Left ventricle myocardium inferior (tissue), 1 donor: Measurements from ENCODE around the gene PLAU. TPM values are rescaled to one million over a fixed set of nuclear protein-coding genes. Genes with fewer than 3 reads are reported as not detected.

Experiments used
- DNase-seq: peaks from one replicate; pipeline ENCODE4 v3.0.0-alpha.2; 2020
- H3K27ac ChIP-seq: fragments of 200-600 bp; replicated peaks from 2 replicates; pipeline ENCODE4 v1.8.0; 2021
- H3K27me3 ChIP-seq: fragments of 200-600 bp; 2 replicates; pipeline ENCODE4 v1.8.0; 2021; ENCODE audit warnings: low read depth
- H3K36me3 ChIP-seq: fragments of 200-600 bp; 2 replicates; pipeline ENCODE4 v1.8.0; 2021
- H3K4me1 ChIP-seq: fragments of 200-600 bp; 2 replicates; pipeline ENCODE4 v1.8.0; 2021
- H3K4me3 ChIP-seq: fragments of 200-600 bp; 2 replicates; pipeline ENCODE4 v1.8.0; 2021; ENCODE audit warnings: mild to moderate bottlenecking, moderate library complexity
- H3K9me3 ChIP-seq: fragments of 200-600 bp; replicated peaks from 2 replicates; pipeline ENCODE4 v1.8.0; 2021
- intact Hi-C: fragments of 100-400 bp; cut with micrococcal nuclease; formaldehyde crosslinking; loops from one replicate; pipeline ENCODE4 v1.11.0; 2022
- total RNA-seq: library from RNA; stranded (reverse); fragmentation: NEBNext Ultra II Directional; extraction: Animal tissue kit (Norgen Biotek cat#: 25700); gene quantifications from one replicate; pipeline ENCODE4 v1.2.1, GENCODE V29; 2021
- TF ChIP-seq, protein P1 (sequence below): fragments of 200-600 bp; IDR thresholded peaks from 2 replicates; pipeline ENCODE4 v1.8.0; 2021; ENCODE audit warnings: antibody characterized with exemption, mild to moderate bottlenecking, borderline replicate concordance
- donor health status: DM: no; HTN: yes; CAD: no; lungs with severe emphysema.

PLAU gene
- total RNA-seq, 1 donor from 2014 or later, result 4.9 TPM

DNA sequence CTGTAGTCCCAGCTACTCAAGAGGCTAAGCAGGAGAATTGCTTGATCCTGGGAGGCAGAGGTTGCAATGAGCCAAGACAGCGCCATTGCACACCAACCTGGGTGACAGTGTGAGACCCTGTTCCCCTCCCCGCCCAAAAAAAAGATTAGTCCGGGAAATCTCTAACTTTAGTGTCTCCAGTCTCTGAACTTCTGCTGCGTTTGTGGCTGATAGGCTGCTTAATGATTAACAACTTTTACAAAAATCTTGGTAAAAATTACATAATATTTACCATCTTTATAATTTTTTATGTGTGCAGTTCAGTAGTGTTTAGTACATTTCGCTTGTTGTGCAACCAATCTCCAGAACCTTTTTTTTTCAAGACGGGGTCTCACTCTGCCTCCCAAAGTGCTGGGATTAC lies 9.7 kb upstream of the PLAU start:
- Histone ChIP-seq H3K9me3 (no peaks in the 10 kb centered on the region), H3K4me3 (no peak overlapping the region), H3K36me3 (no peaks in the 10 kb centered on the region), H3K27me3 (no peaks in the 10 kb centered on the region), H3K4me1 (peaks cover 5% of the 10 kb centered on the region), H3K27ac (no peak overlapping the region)
- TF ChIP-seq, protein P1, sequence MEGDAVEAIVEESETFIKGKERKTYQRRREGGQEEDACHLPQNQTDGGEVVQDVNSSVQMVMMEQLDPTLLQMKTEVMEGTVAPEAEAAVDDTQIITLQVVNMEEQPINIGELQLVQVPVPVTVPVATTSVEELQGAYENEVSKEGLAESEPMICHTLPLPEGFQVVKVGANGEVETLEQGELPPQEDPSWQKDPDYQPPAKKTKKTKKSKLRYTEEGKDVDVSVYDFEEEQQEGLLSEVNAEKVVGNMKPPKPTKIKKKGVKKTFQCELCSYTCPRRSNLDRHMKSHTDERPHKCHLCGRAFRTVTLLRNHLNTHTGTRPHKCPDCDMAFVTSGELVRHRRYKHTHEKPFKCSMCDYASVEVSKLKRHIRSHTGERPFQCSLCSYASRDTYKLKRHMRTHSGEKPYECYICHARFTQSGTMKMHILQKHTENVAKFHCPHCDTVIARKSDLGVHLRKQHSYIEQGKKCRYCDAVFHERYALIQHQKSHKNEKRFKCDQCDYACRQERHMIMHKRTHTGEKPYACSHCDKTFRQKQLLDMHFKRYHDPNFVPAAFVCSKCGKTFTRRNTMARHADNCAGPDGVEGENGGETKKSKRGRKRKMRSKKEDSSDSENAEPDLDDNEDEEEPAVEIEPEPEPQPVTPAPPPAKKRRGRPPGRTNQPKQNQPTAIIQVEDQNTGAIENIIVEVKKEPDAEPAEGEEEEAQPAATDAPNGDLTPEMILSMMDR, result no peak
- intact Hi-C loops, result no loop called here
- no peak for DNase-seq

DNA sequence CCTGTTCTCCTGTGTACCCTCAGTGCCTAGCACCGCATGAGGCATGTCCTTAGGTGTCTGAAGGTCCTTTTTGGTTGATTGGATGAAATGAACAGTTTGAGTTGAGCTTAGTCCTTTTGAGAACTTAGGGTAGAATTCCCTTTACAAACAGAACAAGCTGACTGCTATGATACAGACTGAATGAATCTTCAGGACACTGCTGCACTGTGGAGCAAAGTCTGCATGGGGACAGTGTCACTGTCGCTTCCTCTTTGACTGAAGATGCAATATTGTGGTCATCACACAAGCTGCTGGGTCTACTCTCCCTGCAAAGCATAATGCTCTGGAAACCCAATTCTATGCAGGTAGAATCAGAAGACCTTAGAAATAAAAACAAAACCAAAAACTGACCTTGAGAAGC lies 8.6 kb upstream of the PLAU start:
- peaks cover 16% of the 10 kb centered on the region for H3K4me1 ChIP-seq
- H3K27me3 ChIP-seq, result no peaks in the 10 kb centered on the region
- no peak for DNase-seq
- intact Hi-C loops, result no loop called here
- no peak overlapping the region for H3K27ac ChIP-seq
- H3K9me3 ChIP-seq, result no peaks in the 10 kb centered on the region
- H3K4me3 ChIP-seq, result no peak overlapping the region
- TF ChIP-seq, protein P1, result no peak
- no peaks in the 10 kb centered on the region for H3K36me3 ChIP-seq

DNA sequence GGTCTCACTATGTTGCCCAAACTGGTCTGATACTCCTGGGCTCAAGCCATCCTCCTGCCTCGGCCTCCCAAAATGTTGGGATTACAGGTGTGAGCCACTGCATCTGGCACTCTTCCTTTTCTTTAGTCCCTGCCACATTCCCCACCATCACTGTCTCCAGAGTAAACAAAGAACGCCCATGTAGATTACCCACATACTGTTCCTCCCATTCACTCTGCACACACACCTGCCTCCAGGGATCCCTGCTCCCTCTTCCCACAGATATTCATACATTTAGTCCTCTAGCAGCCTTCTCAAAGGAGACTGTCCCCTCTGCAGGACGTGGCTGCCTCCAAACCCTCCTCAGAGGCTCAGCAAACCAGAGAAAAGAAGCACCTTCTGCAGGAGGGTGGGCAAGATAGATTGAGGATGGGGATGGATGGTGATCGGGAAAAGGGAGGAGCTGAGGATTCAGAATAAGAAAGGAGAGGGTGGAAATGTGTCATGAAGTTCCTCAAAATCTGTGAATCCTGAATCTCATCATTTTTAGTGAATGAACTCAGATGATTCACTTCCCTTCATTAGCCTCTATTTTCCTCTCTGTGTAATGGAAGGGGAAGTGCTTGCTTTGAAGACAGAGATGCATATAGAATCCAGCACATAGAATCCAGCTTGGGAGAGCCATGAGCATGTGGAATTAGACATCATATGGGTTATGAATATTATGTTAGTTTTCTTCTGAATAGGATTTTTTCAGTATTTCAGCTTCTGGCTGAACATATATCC lies 5.5 kb upstream of the PLAU start:
- Histone ChIP-seq H3K4me1 (peaks cover 47% of the 10 kb centered on the region), H3K27me3 (no peaks in the 10 kb centered on the region), H3K27ac (peak overlapping the region; percentile 92), H3K36me3 (no peaks in the 10 kb centered on the region), H3K9me3 (no peaks in the 10 kb centered on the region), H3K4me3 (no peak overlapping the region)
- TF ChIP-seq, protein P1, result no peak
- no peak for DNase-seq
- intact Hi-C loops, result no loop called here

DNA sequence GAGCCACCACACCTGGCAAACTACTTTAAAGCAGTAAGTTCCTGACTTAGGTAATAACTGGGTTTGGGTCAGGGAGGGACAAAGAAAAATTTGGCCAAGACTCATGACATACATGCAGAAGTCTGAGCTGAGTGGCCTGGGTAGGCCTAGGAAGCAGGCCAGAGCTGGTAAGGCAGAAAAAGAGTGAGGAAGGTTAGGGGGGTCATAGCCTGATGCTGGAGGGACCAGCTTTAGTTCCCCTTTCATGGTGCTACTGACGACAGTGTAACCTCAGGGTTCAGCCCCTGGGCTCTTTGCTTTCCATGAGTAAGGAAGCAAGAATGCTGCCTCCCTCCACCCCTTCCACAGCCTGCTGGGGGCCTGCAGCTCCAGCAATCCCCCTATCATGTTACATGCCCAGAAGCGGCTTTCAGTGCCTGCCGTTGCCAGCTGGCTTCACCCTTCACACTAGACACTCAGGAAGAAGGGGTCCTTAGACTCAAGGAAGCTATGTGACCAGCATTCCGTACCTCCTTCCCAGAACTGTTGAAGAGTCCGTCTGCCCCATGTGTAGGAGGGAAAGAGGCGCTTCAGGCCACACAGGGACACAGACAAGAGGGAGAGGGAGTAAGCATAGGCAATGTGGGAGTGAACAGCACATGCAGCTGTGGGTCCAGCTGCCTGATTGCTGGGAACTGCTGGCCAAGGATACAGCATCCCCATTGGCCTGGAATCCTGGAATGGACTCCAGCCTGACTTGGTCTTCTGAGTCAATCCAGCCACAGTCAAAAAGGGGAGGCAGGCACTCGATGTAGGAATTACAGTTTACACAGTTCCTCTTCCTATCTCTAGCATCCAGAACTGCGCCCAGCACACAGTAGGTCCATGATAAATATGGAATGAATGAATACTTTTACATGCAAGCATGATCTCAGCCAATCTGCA lies 4.1 kb upstream of the PLAU start:
- H3K4me1 ChIP-seq, result peaks cover 61% of the 10 kb centered on the region
- peak overlapping the region; percentile 92 for H3K27ac ChIP-seq
- intact Hi-C loops, result no loop called here
- peaks cover 11% of the 10 kb centered on the region for H3K27me3 ChIP-seq
- TF ChIP-seq, protein P1, result no peak
- peak; percentile 69 for DNase-seq
- H3K4me3 ChIP-seq, result no peak overlapping the region
- H3K36me3 ChIP-seq, result no peaks in the 10 kb centered on the region
- H3K9me3 ChIP-seq, result no peaks in the 10 kb centered on the region

DNA sequence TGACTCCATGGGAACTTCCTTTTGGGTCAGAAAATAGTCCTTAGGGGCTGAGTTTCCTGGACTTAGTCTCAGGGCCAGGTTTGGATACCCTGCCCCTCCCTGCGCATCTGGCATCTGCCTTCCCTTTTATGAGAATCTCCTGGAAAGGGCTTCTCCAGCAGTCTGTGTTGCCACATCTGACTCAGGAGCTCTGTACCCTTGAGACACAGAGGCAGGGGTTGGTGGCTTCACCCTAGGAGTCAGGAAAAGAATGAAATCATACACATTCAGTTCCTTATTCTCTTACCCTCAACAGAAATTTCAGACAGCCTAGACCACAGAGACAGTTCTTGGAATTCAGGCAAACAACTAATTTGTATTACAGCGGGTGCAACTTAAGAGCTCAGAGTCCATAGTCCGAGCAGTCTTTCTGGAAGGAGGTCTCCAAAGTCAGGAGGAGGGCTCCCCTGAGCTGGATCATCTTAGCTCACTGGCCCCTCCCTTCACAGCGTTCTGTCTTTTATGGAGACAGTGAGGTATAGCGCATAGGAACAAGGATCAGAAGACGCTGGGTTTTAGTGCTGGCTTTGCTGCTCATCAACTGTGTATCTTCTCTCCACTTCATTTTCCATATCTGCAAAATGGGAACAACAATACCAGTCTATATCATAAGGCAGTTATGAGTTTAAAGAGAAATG lies 3.0 kb upstream of the PLAU start:
- no peaks in the 10 kb centered on the region for H3K36me3 ChIP-seq
- H3K27me3 ChIP-seq, result peaks cover 20% of the 10 kb centered on the region
- intact Hi-C loops, result no loop called here
- peak; percentile 44 for DNase-seq
- H3K9me3 ChIP-seq, result no peaks in the 10 kb centered on the region
- peak overlapping the region; percentile 92 for H3K27ac ChIP-seq
- no peak overlapping the region for H3K4me3 ChIP-seq
- peaks cover 72% of the 10 kb centered on the region for H3K4me1 ChIP-seq
- TF ChIP-seq, protein P1, result no peak
